Ishikawa (cell line): ENCODE data around the gene CELF2.

Experiments
- EGR1 ChIP-seq: IDR thresholded peaks from 2 replicates; pipeline ENCODE4 v1.6.1; 2012
- EP300 ChIP-seq: IDR thresholded peaks from 2 replicates; pipeline ENCODE4 v1.6.1; 2012; ENCODE audit warnings: borderline replicate concordance
- MAX ChIP-seq: IDR thresholded peaks from 2 replicates; pipeline ENCODE4 v1.6.1; 2012
- REST ChIP-seq: IDR thresholded peaks from 2 replicates; pipeline ENCODE4 v1.6.1; 2012; ENCODE audit warnings: low read depth, mild to moderate bottlenecking
- TAF1 ChIP-seq: IDR thresholded peaks from 2 replicates; pipeline ENCODE4 v1.6.1; 2012; ENCODE audit warnings: low read depth, mild to moderate bottlenecking
- TCF12 ChIP-seq: IDR thresholded peaks from 2 replicates; pipeline ENCODE4 v1.6.1; 2012; ENCODE audit warnings: low read depth
- TEAD4 ChIP-seq: IDR thresholded peaks from 2 replicates; pipeline ENCODE4 v1.6.1; 2012
- YY1 ChIP-seq: IDR thresholded peaks from 2 replicates; pipeline ENCODE4 v1.6.1; 2012; ENCODE audit warnings: low read depth

GRCh38 chr10:11206676-11207559 lies 189.2 kb downstream of the CELF2 start:
- TF ChIP-seq EP300, result no peak
- TF ChIP-seq EGR1, result no peak
- no peak for TF ChIP-seq YY1
- TF ChIP-seq REST, result no peak
- no peak for TF ChIP-seq MAX
- TF ChIP-seq TAF1, result no peak
- TF ChIP-seq TEAD4, result no peak
- no peak for TF ChIP-seq TCF12
